K562 (cell line): ENCODE results near the gene GNAT3. TPM values are rescaled to one million over a fixed set of nuclear protein-coding genes. Genes with fewer than 3 reads are reported as not detected.

Source experiments
- ATAC-seq: fragments of 200-7000 bp; cut with Tn5 transposase; 3 replicates; pipeline ENCODE4 v1.9.1; 2020; ENCODE audit warnings: moderate library complexity
- BruUV-seq: library from RNA; stranded (reverse); fragments of 400-500 nt; replicated peaks from 2 replicates; lab custom pipeline; 2021; lab: Mats Ljungman, UMichigan
- CTCF ChIA-PET: fragments of 300-600 bp; formaldehyde crosslinking; extraction: SDS; loops from one replicate; lab custom pipeline; 2021; ENCODE audit warnings: low intra/inter-chr PET ratio; lab: Yijun Ruan, JAX
- POLR2A ChIA-PET: fragments of 300-600, 350-650 bp; sonication (Branson Sonifier 250); formaldehyde crosslinking; extraction: SDS; loops from one replicate; lab custom pipeline; 2021; ENCODE audit warnings: antibody characterized with exemption, inconsistent platforms; lab: Yijun Ruan, JAX
- DNase-seq, 4 experiments: peaks; one replicate each; pipeline versions ENCODE4 v3.0.0 to v3.0.0-alpha.2; 2011 to 2018; ENCODE audit warnings: low spot score in 3 of 4, mixed read lengths in 3 of 4; ENCODE audit errors: extremely low read depth in 1 of 4
- FAIRE-seq: peaks from 2 replicates; lab custom pipeline; 2011; peaks lifted over from hg19 to GRCh38; lab: Jason Lieb, UNC
- H2AFZ ChIP-seq: 2 replicates; pipeline ENCODE4 v1.6.0; 2011; ENCODE audit warnings: low read depth, low read length, control low read depth, inconsistent platforms
- H3K27ac ChIP-seq: fragments of 200-600 bp; 3 replicates; pipeline ENCODE4 v1.8.0; 2011; ENCODE audit warnings: low read depth, mild to moderate bottlenecking, control low read depth, inconsistent platforms, low read length, moderate library complexity, mixed read lengths; ENCODE audit errors: extremely low read depth
- H3K27me3 ChIP-seq, 2 experiments: fragments of 300-600 bp in 1 of 2; 2 replicates in 1 of 2; 3 replicates in 1 of 2; pipeline versions ENCODE4 v1.6.0 to v1.8.0; 2011; ENCODE audit warnings: inconsistent platforms in 2 of 2, low read length in 2 of 2, mild to moderate bottlenecking in 1 of 2, mixed read lengths in 1 of 2, moderate library complexity in 1 of 2; ENCODE audit not compliant: control insufficient read depth in 2 of 2, insufficient read depth in 2 of 2
- H3K36me3 ChIP-seq: fragments of 300-600 bp; 3 replicates; pipeline ENCODE4 v1.8.0; 2011; ENCODE audit warnings: mild to moderate bottlenecking, low read length, inconsistent platforms; ENCODE audit not compliant: control insufficient read depth, insufficient read depth
- H3K4me1 ChIP-seq, 2 experiments: fragments of 200-600 bp in 1 of 2; replicated peaks in 1 of 2; 2 replicates in 1 of 2; 3 replicates in 1 of 2; pipeline versions ENCODE4 v1.5.1 to v1.8.0; 2011; ENCODE audit warnings: inconsistent platforms in 2 of 2, low read length in 2 of 2, mild to moderate bottlenecking in 1 of 2, mixed read lengths in 1 of 2, moderate library complexity in 1 of 2; ENCODE audit not compliant: control insufficient read depth in 2 of 2, insufficient read depth in 2 of 2
- H3K4me2 ChIP-seq: 2 replicates; pipeline ENCODE4 v1.6.1; 2011; ENCODE audit warnings: low read length, control low read depth, inconsistent platforms, mixed read lengths; ENCODE audit not compliant: insufficient read depth
- H3K4me3 ChIP-seq: fragments of 200-600 bp; sonication (generic), shearing (Covaris generic); 2 replicates; pipeline ENCODE4 v1.5.1; 2016; ENCODE audit warnings: control low read depth, inconsistent platforms
- H3K79me2 ChIP-seq: fragments of 200-600 bp; 3 replicates; pipeline ENCODE4 v1.8.0; 2011; ENCODE audit warnings: low read length, inconsistent platforms; ENCODE audit not compliant: control insufficient read depth, insufficient read depth
- H3K9ac ChIP-seq, 2 experiments: 2 replicates each; pipeline versions ENCODE4 v1.6.0 to v1.6.1; 2011; ENCODE audit warnings: low read depth in 2 of 2, low read length in 2 of 2, control low read depth in 1 of 2, inconsistent platforms in 1 of 2, mild to moderate bottlenecking in 1 of 2, mixed read lengths in 1 of 2; ENCODE audit not compliant: insufficient read depth in 1 of 2
- H3K9me1 ChIP-seq: one replicate; pipeline ENCODE4 v1.6.0; 2011; ENCODE audit warnings: inconsistent platforms, mild to moderate bottlenecking, low read length, moderate library complexity; ENCODE audit not compliant: control insufficient read depth, insufficient read depth
- H3K9me3 ChIP-seq: replicated peaks from 2 replicates; pipeline ENCODE4 v1.5.1; 2011; ENCODE audit warnings: low read depth, low read length, inconsistent platforms; ENCODE audit not compliant: control insufficient read depth, insufficient read depth
- H4K20me1 ChIP-seq: replicated peaks from 2 replicates; pipeline ENCODE4 v1.6.1; 2011; ENCODE audit warnings: low read length, inconsistent platforms, mixed read lengths; ENCODE audit not compliant: control insufficient read depth, insufficient read depth
- GTF2F1 ChIP-seq: IDR thresholded peaks from 2 replicates; pipeline ENCODE4 v1.6.1; 2011; ENCODE audit warnings: low read depth, low read length, improper control_type of control experiment
- HEY1 ChIP-seq: fragments of 250-450 bp; sonication (Bioruptor Pico); IDR thresholded peaks from 2 replicates; pipeline ENCODE4 v1.5.0; 2020; ENCODE audit warnings: mild to moderate bottlenecking, moderate library complexity, borderline replicate concordance
- NKRF ChIP-seq: fragments of 450-650 bp; IDR thresholded peaks from 2 replicates; pipeline ENCODE4 v1.6.1; 2016; ENCODE audit warnings: borderline replicate concordance
- RNF2 ChIP-seq: sonication (generic); IDR thresholded peaks from 2 replicates; pipeline ENCODE4 v1.6.1; 2016
- SMARCA5 ChIP-seq: fragments of 450-650 bp; IDR thresholded peaks from 2 replicates; pipeline ENCODE4 v1.6.1; 2016
- ZNF146 ChIP-seq: IDR thresholded peaks from one replicate; pipeline ENCODE4 v1.6.1; 2018; ENCODE audit warnings: missing compliant biosample characterization; ENCODE audit not compliant: unreplicated experiment
- ZNF395 ChIP-seq: fragments of 200-800 bp; sonication (Bioruptor generic); IDR thresholded peaks from 2 replicates; pipeline ENCODE4 v1.6.1; 2017; ENCODE audit warnings: missing genetic modification characterization, missing compliant biosample characterization
- WGBS: fragments of 100-300 bp; shearing (Covaris generic); methylation state at CpG from one replicate; pipeline ENCODE4 v1.1.6; 2016; ENCODE audit warnings: low coverage, mixed read lengths; ENCODE audit not compliant: insufficient coverage; ENCODE audit errors: missing lambda C conversion rate; 5-methylcytosine and 5-hydroxymethylcytosine counted together
- in situ Hi-C: fragments of 300-500 bp; cut with MboI; formaldehyde crosslinking; loops from 4 replicates; pipeline ENCODE4 v1.15.0; 2018; ENCODE audit warnings: inconsistent platforms, mixed read lengths
- intact Hi-C: fragments of 100-400 bp; cut with micrococcal nuclease; formaldehyde crosslinking; loops from 2 replicates; pipeline ENCODE4 v1.14.2; 2022
- polyA plus RNA-seq, 8 experiments: library from polyadenylated mRNA; depleted of rRNA in 4 of 8; stranded (reverse) in 5 of 8; unstranded in 3 of 8; fragments of >200 nt; fragmentation: Nextera tagmentation in 2 of 8; fragmentation: Illumina TruSeq in 1 of 8; extraction: Ambion mirVana in 2 of 8; extraction: Trizol in 1 of 8; gene quantifications; 2 replicates each; pipeline versions ENCODE4 v1.2.1 to v1.2.3, GENCODE V29; 2011 to 2014; ENCODE audit warnings: inconsistent platforms in 1 of 8, missing spikeins in 1 of 8
- total RNA-seq, 7 experiments: library from RNA; depleted of rRNA in 6 of 7; stranded (reverse); fragments of >200 nt in 6 of 7; fragmentation: Illumina TruSeq in 2 of 7; extraction: Trizol in 2 of 7; gene quantifications; 2 replicates each; pipeline versions ENCODE4 v1.2.1 to v1.2.3, GENCODE V29; 2011 to 2021; ENCODE audit warnings: low replicate concordance in 1 of 7

Gene GNAT3
- total and polyA plus RNA-seq, 9 of the 15 experiments (the other 6 are each of a cell fraction or from before 2014, with no cell fraction given) = not detected

GRCh38 chr7:80511964-80512363 is at the start of gene GNAT3 (continued):
- TF ChIP-seq NKRF = no peak
- no peak for TF ChIP-seq HEY1 (CRISPR knock-in tag)
- TF ChIP-seq RNF2 = no peak
- TF ChIP-seq SMARCA5 = no peak
- TF ChIP-seq ZNF395 (CRISPR knock-in tag) = no peak

GRCh38 chr7:80558116-80558515 is 46.3 kb upstream of the GNAT3 start:
- Histone ChIP-seq H3K27ac (no peak overlapping the region), H3K4me3 (no peak overlapping the region), H3K9me1 (no peaks in the 10 kb centered on the region), H3K27me3 (no peaks in the 10 kb centered on the region), H4K20me1 (no peaks in the 10 kb centered on the region), H3K4me2 (no peak overlapping the region), H2AFZ (no peak overlapping the region), H3K9me3 (no peaks in the 10 kb centered on the region), H3K9ac (no peak overlapping the region), H3K36me3 (no peaks in the 10 kb centered on the region), H3K79me2 (no peaks in the 10 kb centered on the region), H3K4me1 (no peaks in the 10 kb centered on the region)
- ChIA-PET CTCF (no interaction called here), POLR2A (no interaction called here)
- 2% methylated on average over 3 of the region's 3 CpGs for WGBS
- intact Hi-C loops = no loop called here
- DNase-seq = no peak
- BruUV-seq = no TSS peak
- in situ Hi-C loops = no loop called here
- no peak for FAIRE-seq
- TF ChIP-seq GTF2F1 (no peak), ZNF146 (CRISPR knock-in tag) (peak; percentile 55)
- no peak for ATAC-seq
